T-helper 1 cell treated with Interleukin-12 subunit alpha and Interleukin-12 subunit beta and Interleukin-4 antibody, amounts not matched to agents 30 ng/mL and 1 ng/mL, for 36 hours (primary cell): Measurements from ENCODE around the gene TNPO1. TPM values are rescaled to one million over a fixed set of nuclear protein-coding genes. Genes with fewer than 3 reads are reported as not detected.

Experiments used
- intact Hi-C: fragments of 100-400 bp; cut with micrococcal nuclease; formaldehyde crosslinking; loops from one replicate; pipeline ENCODE4 v1.15.1; 2024
- total RNA-seq: library from RNA; stranded (reverse); gene quantifications from 2 replicates; pipeline ENCODE4 v1.2.3, GENCODE V29; 2022

Gene TNPO1
- total RNA-seq, 1 donor from 2014 or later: 92.5 TPM

DNA sequence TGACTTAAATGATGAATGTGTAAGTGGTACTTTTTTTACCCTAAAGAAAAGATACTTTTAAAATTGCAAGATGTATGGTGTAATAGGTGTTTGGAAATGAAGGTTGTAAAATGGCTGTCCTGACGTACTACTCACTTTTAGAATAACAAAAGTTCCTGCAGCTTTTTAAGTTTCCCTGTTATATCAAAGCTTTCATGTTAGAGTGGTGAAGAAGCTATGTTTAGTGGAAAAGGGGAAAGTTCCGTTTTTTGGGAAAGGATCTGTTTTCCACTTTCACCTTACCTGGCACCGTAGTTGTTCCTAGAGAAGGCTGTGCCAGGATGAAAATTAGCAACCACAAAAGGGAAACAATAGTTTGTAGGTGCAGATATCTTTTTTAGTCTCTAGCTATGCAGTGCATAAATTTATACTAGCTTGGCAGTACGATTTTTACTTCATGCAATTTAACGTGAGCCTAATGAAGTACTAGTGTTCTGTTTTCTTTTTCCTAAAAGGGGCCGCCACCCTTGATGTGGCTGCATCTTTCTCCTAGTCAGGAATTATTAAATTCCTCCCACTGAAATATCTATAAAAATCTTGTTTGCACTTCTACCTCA, 1.3 kb downstream of the TNPO1 start:
- intact Hi-C loops: loop anchor here (2.0 to 10.0 kb wide), 5 partner anchors 509 to 1867 kb away; partner anchors contain the start of genes BDP1 and HEXB

DNA sequence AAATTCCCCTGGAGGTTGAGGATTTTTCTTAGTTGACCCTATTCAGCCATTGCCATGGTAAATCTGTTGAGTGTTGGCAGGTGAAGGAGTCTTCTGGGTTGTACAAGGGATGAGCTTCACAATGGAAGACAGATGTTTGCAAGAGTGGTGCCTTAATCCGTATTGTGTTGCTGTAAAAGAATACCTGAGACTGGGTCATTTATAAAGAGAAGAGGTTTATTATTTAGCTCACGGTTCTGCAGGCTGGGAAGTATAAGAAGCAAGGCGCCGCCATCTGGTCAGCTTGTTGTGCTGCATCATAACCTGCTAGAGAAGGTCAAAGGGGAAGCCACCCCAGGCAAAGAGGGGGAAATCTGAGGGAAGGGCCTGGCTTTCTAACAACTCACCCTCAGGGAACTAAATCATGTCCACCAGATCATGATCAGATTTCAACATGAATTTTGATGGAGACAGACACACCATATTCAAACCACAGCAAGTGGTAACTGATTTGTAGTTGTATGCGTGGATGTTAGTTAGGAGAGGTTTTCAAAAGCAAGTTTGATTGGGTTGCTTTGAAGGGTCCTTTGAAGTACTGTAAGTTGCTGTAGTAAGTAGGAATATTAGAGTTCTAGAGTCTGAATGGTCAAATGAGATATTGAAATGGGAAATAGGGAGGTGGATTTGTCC, 2.5 kb downstream of the TNPO1 start:
- intact Hi-C loops: loop anchor here (1.0 to 10.0 kb wide), 5 partner anchors 208 to 1866 kb away; partner anchors contain the start of gene HEXB

GRCh38 chr5:72821776-72822175, 5.3 kb downstream of the TNPO1 start:
- intact Hi-C loops: no loop called here

- intact Hi-C loops: no loop called here
Measured at GRCh38 chr5:72822944-72823343, 6.5 kb downstream of the TNPO1 start.

GRCh38 chr5:72829707-72830106, 13.2 kb downstream of the TNPO1 start:
- intact Hi-C loops: no loop called here

DNA sequence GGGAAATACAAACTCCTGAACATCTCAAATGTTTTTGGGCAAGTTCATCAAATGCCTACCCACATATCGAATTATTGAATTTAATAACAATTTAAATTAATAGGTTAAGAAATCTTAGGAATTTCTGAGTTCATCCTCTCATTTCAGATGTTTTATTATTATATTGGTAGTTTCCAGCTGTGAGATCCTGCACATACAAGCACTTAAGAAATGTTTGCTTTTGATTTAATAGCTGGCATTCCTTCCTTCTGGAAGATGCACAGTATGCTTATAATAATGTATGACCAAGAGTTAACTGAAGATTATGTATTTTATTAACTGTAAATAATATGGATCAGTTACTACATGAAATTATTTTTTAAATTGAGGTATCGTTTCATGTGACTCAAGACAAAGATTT, 13.9 kb downstream of the TNPO1 start:
- intact Hi-C loops: no loop called here

DNA sequence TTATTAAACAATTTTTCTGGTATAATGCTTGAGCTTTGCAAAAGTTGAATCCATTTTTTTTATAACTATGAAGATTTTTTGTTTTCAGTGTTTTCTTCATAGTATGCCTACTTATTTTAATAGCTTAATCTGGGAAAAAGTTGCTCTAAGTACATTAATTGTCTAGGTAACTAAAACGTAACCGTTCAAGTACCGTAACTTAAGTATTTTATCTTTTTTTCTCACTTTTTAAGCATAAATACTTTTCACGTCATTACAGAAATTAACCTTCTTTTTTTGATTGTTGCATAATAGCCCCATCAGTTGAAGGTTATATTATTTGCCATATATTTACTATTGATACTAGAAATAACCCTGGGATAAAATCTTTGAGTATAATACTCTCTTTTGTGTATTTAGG, 15.2 kb downstream of the TNPO1 start:
- intact Hi-C loops: no loop called here

- intact Hi-C loops: no loop called here
Measured at GRCh38 chr5:72834924-72835323, 18.5 kb downstream of the TNPO1 start.

DNA sequence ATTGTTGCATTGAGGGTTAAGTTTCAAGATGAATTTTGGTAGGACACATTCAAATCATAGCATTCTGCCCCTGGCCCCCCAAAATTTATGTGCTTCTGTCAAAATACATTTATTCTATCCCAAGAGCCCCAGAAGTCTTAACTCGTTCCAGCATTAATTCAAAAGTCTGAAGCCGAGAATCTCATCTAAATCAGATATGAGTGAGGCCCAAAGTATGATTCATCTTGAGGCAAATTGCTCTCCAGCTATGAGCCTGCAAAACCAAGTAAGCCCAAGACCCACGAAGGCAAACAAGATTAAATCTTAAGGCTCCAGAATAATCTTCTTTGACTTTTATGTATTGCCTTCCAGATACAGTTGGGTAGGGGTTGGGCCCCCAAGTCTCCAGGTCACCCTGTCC, 19.2 kb downstream of the TNPO1 start:
- intact Hi-C loops: no loop called here

DNA sequence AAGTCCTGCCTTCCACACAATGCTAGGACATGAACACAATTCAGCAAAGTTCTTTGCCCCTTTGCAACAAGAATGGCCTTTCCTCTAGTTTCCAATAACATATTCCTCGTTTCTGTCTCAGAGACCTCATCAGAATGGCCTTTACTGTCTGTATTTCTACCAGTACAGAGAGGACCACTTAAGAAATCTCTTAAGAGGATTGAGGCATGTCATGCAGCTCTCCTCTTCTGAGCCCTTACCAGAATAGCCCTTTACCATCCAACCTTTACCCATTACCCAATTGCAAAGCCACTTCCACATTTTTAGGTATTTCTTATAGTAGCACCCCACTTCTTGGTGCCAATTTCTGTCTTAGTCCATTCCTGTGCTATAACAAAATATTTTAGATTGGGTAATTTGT, 20.3 kb downstream of the TNPO1 start:
- intact Hi-C loops: no loop called here

GRCh38 chr5:72837524-72838096, 21.1 kb downstream of the TNPO1 start:
- intact Hi-C loops: no loop called here

GRCh38 chr5:72840041-72840440, 23.6 kb downstream of the TNPO1 start:
- intact Hi-C loops: no loop called here

- intact Hi-C loops: no loop called here
Measured at GRCh38 chr5:72841756-72842535, 25.5 kb downstream of the TNPO1 start.

- intact Hi-C loops: no loop called here
Measured at GRCh38 chr5:72842816-72843215, 26.4 kb downstream of the TNPO1 start.

DNA sequence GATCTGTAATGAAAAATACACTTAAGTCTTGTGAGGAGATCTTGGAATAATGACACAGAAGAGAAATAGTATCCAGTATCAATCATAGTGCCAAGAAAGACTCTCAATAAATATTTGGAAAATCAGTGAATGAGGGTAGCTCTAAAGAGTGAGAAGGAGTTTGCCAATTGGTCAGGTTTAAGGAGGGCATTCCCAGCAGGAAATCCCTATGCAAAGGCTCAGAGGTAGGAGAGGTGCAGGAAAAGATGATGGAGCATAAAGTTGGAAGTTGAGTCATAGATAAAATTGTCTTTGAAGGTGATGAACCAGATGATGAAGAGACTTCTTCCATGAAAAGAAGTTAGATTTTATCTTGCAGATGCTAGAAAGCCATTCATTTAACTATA, 27.8 kb downstream of the TNPO1 start:
- intact Hi-C loops: no loop called here

- intact Hi-C loops: loop anchor here (5.0 kb wide), 1 partner anchor 1389 kb away; the partner anchor contains the start of gene BDP1
Measured at GRCh38 chr5:72845889-72846288, 29.4 kb downstream of the TNPO1 start.

DNA sequence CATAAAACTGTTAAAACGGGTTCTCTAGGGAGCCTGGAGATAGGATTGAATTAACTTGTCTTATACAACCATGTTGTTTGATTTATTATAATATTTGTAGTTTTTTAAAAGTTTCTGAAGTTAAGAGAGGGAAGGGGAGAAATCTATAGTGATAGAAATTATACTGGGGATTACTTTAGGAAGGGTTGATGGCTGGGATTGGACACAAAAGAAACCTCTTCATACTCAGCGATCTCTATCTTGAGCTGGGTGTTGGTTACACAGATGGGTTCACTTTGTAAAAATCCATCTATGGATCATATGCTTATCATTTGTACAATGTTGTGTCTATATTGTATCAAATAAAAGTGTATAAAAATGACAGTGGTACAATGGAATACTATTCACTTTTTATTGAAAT, 30.0 kb downstream of the TNPO1 start:
- intact Hi-C loops: loop anchor here (5.0 kb wide), 1 partner anchor 1389 kb away; the partner anchor contains the start of gene BDP1

DNA sequence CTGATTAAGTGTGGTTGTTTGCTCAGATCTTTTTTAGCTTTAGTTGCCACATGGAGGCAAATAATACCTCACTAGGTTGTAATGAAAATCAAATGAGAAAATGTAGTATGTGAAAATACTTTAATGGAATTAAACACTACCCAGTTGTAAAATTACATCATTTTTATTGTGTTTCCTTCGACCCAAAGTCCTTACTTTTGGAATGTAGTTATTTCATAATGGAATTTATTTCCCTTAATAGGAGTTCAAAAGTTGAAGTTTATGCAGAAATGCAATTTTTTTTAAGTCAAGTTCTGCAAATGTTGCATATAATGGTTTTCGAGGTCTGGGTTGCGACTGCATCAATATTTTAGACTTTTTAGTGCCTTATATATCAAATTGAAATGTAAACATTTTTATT, 31.0 kb downstream of the TNPO1 start:
- intact Hi-C loops: loop anchor here (5.0 kb wide), 1 partner anchor 1390 kb away; the partner anchor contains the start of gene BDP1

GRCh38 chr5:72847989-72848473, 31.6 kb downstream of the TNPO1 start:
- intact Hi-C loops: loop anchor here (1.0 to 5.0 kb wide), 9 partner anchors 32 to 1391 kb away; partner anchors contain the start of genes ANKRA2, BDP1, MRPS27 and PTCD2

DNA sequence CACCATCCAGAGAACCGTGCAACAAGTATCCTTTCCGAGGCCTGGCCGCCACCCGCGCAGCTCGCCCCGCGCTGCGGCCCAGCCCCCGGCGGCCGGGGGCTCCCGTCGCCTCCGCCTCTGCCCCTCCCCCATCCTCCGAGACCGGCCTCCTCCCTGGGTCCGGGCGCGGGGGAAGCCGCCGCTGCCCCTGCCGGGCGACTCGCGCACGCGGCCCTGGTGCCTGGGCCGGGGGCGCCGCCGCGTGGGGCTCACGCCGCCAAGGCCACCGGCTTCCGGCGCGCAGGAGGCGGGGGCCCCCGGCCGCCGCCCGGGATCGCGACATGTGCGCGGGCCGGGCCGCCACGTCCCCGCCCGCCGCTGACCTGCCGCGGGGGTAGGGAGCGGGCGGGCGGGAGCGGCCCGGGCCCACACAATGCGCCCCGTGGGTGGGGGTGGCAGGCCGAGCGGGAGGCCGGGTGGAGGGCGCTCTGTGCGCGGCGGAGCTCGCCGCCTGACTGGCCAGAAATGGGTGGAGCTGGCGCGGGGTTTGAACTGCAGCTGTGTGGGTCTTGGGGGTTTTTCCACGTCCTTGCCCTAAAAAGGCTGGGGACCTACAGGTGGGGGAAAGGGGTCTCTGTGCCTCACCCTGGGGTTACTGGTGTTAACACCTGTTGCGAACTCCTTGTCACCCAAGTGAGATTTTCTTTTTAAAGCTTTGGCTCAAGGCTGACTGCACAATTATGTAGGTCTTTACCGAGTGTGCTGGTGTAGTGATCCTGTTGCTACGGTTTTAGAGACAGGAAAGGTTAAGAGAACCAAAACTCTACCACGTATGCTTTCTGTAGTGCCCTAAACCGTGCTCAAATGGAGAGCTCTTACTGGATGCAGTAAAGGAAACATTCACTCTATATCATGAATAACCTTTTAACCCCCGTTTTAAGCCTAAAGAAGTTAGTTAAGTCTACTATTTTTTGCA, 32.3 kb downstream of the TNPO1 start:
- intact Hi-C loops: loop anchor here (1.0 to 5.0 kb wide), 11 partner anchors 32 to 1391 kb away; partner anchors contain the start of genes ANKRA2, BDP1, BTF3 and MRPS27
